ENCODE measurements around the gene MRPS2.
A peak's percentile ranks its signal among the peaks of the same experiment; 100 is the strongest.
"Not testable (repeated sequence)": the region's sequence is repeated elsewhere in the genome, so short reads cannot be mapped to it uniquely, and the experiment has no call there.

MRPS2 gene

GRCh38 chr9:135499326-135500070 lies 984 bp upstream of the MRPS2 start:
- peak; percentile 82 for DNase-seq (ENCODE audit: low read depth)

GRCh38 chr9:135500071-135500524 lies 384 bp upstream of the MRPS2 start:
- DNase-seq (ENCODE audit: low read depth): no peak

- no peak for DNase-seq (ENCODE audit: low read depth)
Measured at GRCh38 chr9:135501261-135502167, 1.0 kb downstream of the MRPS2 start.

- DNase-seq (ENCODE audit: low read depth): no peak
Measured at GRCh38 chr9:135502168-135502872, 1.8 kb downstream of the MRPS2 start.

GRCh38 chr9:135502873-135503321 lies 2.4 kb downstream of the MRPS2 start:
- no peak for DNase-seq (ENCODE audit: low read depth)

- no peak for DNase-seq (ENCODE audit: low read depth)
Measured at GRCh38 chr9:135503371-135504261, 3.1 kb downstream of the MRPS2 start.

- peak; percentile 28 for DNase-seq (ENCODE audit: low read depth)
Measured at GRCh38 chr9:135504262-135505243, 4.1 kb downstream of the MRPS2 start.

GRCh38 chr9:135505406-135506187 lies 5.1 kb downstream of the MRPS2 start:
- DNase-seq (ENCODE audit: low read depth): no peak

GRCh38 chr9:135506327-135507103 lies 6.0 kb downstream of the MRPS2 start:
- no peak for DNase-seq (ENCODE audit: low read depth)

- DNase-seq (ENCODE audit: low read depth): no peak
Measured at GRCh38 chr9:135507104-135508035, 6.9 kb downstream of the MRPS2 start.

- DNase-seq (ENCODE audit: low read depth): no peak
Measured at GRCh38 chr9:135508211-135508820, 7.8 kb downstream of the MRPS2 start.

- DNase-seq (ENCODE audit: low read depth): no peak
Measured at GRCh38 chr9:135509458-135509857, 9.0 kb downstream of the MRPS2 start.

GRCh38 chr9:135512241-135512603 lies 11.7 kb downstream of the MRPS2 start:
- no peak for DNase-seq (ENCODE audit: low read depth)

- no peak for DNase-seq (ENCODE audit: low read depth)
Measured at GRCh38 chr9:135512904-135513303, 12.4 kb downstream of the MRPS2 start.

GRCh38 chr9:135513351-135513846 lies 12.9 kb downstream of the MRPS2 start:
- DNase-seq (ENCODE audit: low read depth): no peak

- not testable (repeated sequence) for DNase-seq (ENCODE audit: low read depth)
Measured at GRCh38 chr9:135513906-135514305, 13.4 kb downstream of the MRPS2 start.
